Trophoblast cell (in vitro differentiated cells and primary cell): Measurements from ENCODE around the gene SMURF2.

Experiments used
- DNase-seq, 2 donors: peaks; one replicate each; pipeline ENCODE4 v3.0.0-alpha.2; 2016
- H2AFZ ChIP-seq: 2 replicates; pipeline ENCODE4 v1.6.1; 2013; ENCODE audit warnings: low read length, moderate library complexity, mild to moderate bottlenecking; ENCODE audit not compliant: insufficient read depth, poor library complexity
- H2AK5ac ChIP-seq: 2 replicates; pipeline ENCODE4 v1.6.1; 2013; ENCODE audit warnings: mild to moderate bottlenecking, low read length
- H2BK120ac ChIP-seq: 2 replicates; pipeline ENCODE4 v1.6.1; 2013; ENCODE audit warnings: low read length, mild to moderate bottlenecking, moderate library complexity; ENCODE audit not compliant: insufficient read depth, poor library complexity
- H2BK12ac ChIP-seq: 2 replicates; pipeline ENCODE4 v1.6.1; 2013; ENCODE audit warnings: mild to moderate bottlenecking, low read length, moderate library complexity
- H2BK5ac ChIP-seq: 2 replicates; pipeline ENCODE4 v1.6.1; 2013; ENCODE audit warnings: low read length, low read depth, moderate library complexity, mild to moderate bottlenecking; ENCODE audit not compliant: poor library complexity
- H3K14ac ChIP-seq: 2 replicates; pipeline ENCODE4 v1.6.1; 2013; ENCODE audit warnings: mild to moderate bottlenecking, low read length
- H3K18ac ChIP-seq: 2 replicates; pipeline ENCODE4 v1.6.1; 2013; ENCODE audit warnings: mild to moderate bottlenecking, low read length
- H3K23ac ChIP-seq: 2 replicates; pipeline ENCODE4 v1.6.1; 2013; ENCODE audit warnings: low read length
- H3K27ac ChIP-seq: 2 replicates; pipeline ENCODE4 v1.5.1; 2013; ENCODE audit warnings: low read depth, mild to moderate bottlenecking, inconsistent platforms, low read length, moderate library complexity
- H3K27me3 ChIP-seq: 2 replicates; pipeline ENCODE4 v1.6.1; 2013; ENCODE audit warnings: inconsistent platforms, mild to moderate bottlenecking, low read length, moderate library complexity; ENCODE audit not compliant: insufficient read depth
- H3K36me3 ChIP-seq, 2 experiments: 1 replicate in 1 of 2; 2 replicates in 1 of 2; pipeline ENCODE4 v1.6.1; 2013; ENCODE audit warnings: low read length in 2 of 2, mild to moderate bottlenecking in 2 of 2, moderate library complexity in 1 of 2; ENCODE audit not compliant: insufficient read depth in 2 of 2, control insufficient read depth in 1 of 2
- H3K4ac ChIP-seq: 2 replicates; pipeline ENCODE4 v1.6.1; 2013; ENCODE audit warnings: low read depth, mild to moderate bottlenecking, low read length, moderate library complexity
- H3K4me1 ChIP-seq, 2 experiments: 1 replicate in 1 of 2; 2 replicates in 1 of 2; pipeline ENCODE4 v1.6.1; 2013; ENCODE audit warnings: low read length in 2 of 2, mild to moderate bottlenecking in 2 of 2, moderate library complexity in 1 of 2; ENCODE audit not compliant: insufficient read depth in 2 of 2, control insufficient read depth in 1 of 2
- H3K4me2 ChIP-seq: 2 replicates; pipeline ENCODE4 v1.6.1; 2013; ENCODE audit warnings: inconsistent platforms, mild to moderate bottlenecking, low read length, moderate library complexity
- H3K4me3 ChIP-seq: 2 replicates; pipeline ENCODE4 v1.5.1; 2013; ENCODE audit warnings: mild to moderate bottlenecking, low read depth, low read length, inconsistent platforms
- H3K79me1 ChIP-seq: one replicate; pipeline ENCODE4 v1.6.1; 2013; ENCODE audit warnings: low read length
- H3K79me2 ChIP-seq: 2 replicates; pipeline ENCODE4 v1.6.1; 2013; ENCODE audit warnings: low read length, mild to moderate bottlenecking; ENCODE audit not compliant: control insufficient read depth, insufficient read depth, poor library complexity
- H3K9ac ChIP-seq: 2 replicates; pipeline ENCODE4 v1.6.1; 2013; ENCODE audit warnings: mild to moderate bottlenecking, low read length
- H3K9me3 ChIP-seq: 2 replicates; pipeline ENCODE4 v1.6.1; 2013; ENCODE audit warnings: low read depth, mild to moderate bottlenecking, control low read depth, inconsistent platforms, low read length; ENCODE audit not compliant: insufficient read depth
- H4K12ac ChIP-seq: 2 replicates; pipeline ENCODE4 v1.6.1; 2013; ENCODE audit warnings: low read depth, mild to moderate bottlenecking, low read length, moderate library complexity
- H4K8ac ChIP-seq: 2 replicates; pipeline ENCODE4 v1.6.1; 2013; ENCODE audit warnings: low read depth, mild to moderate bottlenecking, low read length, moderate library complexity
- H4K91ac ChIP-seq: one replicate; pipeline ENCODE4 v1.6.1; 2013; ENCODE audit warnings: low read depth, mild to moderate bottlenecking, low read length, moderate library complexity
- WGBS: extraction: QIAGEN DNeasy Blood & Tissue Kit; methylation state at CpG from one replicate; pipeline ENCODE4 v1.1.7; 2013; ENCODE audit warnings: missing lambda C conversion rate; ENCODE audit not compliant: insufficient read length, insufficient coverage; ENCODE audit errors: extremely low coverage; 5-methylcytosine and 5-hydroxymethylcytosine counted together

Gene SMURF2

GRCh38 chr17:64617125-64617780, 44.9 kb downstream of the SMURF2 start:
- no peak overlapping the region for H2AFZ ChIP-seq

GRCh38 chr17:64615028-64615677, 47.0 kb downstream of the SMURF2 start:
- no peak overlapping the region for H3K9ac ChIP-seq
- no peak overlapping the region for H4K8ac ChIP-seq
- no peak overlapping the region for H2BK120ac ChIP-seq
- no peak overlapping the region for H3K27ac ChIP-seq
- no peak overlapping the region for H3K4ac ChIP-seq
- H4K12ac ChIP-seq, result no peak overlapping the region
- H3K23ac ChIP-seq, result no peak overlapping the region
- no peak overlapping the region for H3K4me2 ChIP-seq
- DNase-seq, result no peak
- H3K27me3 ChIP-seq, result no peaks in the 10 kb centered on the region
- H3K36me3 ChIP-seq, result peaks cover 0 to 2% of the 10 kb centered on the region in 2 experiments
- H4K91ac ChIP-seq, result no peak overlapping the region
- no peak overlapping the region for H3K18ac ChIP-seq
- H3K9me3 ChIP-seq, result no peaks in the 10 kb centered on the region
- no peak overlapping the region for H2BK5ac ChIP-seq
- H2BK12ac ChIP-seq, result no peak overlapping the region
- H3K79me2 ChIP-seq, result peaks cover 1% of the 10 kb centered on the region
- no peak overlapping the region for H2AK5ac ChIP-seq
- H3K14ac ChIP-seq, result no peak overlapping the region
- no peak overlapping the region for H3K4me3 ChIP-seq
- no CpG with 5 or more reads among the region's 3 CpGs for WGBS
- no peaks in the 10 kb centered on the region for H3K4me1 ChIP-seq
- H3K79me1 ChIP-seq, result no peaks in the 10 kb centered on the region
- H2AFZ ChIP-seq, result no peak overlapping the region

More at GRCh38 chr17:64617125-64617780, 44.9 kb downstream of the SMURF2 start:
- Histone ChIP-seq H3K79me2 (peaks cover 1% of the 10 kb centered on the region), H3K4me3 (no peak overlapping the region), H2BK5ac (no peak overlapping the region), H3K9ac (no peak overlapping the region), H2AK5ac (no peak overlapping the region), H3K27ac (no peak overlapping the region), H2BK120ac (no peak overlapping the region), H3K9me3 (no peaks in the 10 kb centered on the region), H3K4me2 (no peak overlapping the region), H3K36me3 (peaks cover 0 to 2% of the 10 kb centered on the region in 2 experiments), H3K79me1 (no peaks in the 10 kb centered on the region), H3K4me1 (no peaks in the 10 kb centered on the region), H3K4ac (no peak overlapping the region), H2BK12ac (no peak overlapping the region), H4K12ac (no peak overlapping the region), H3K18ac (no peak overlapping the region), H3K27me3 (no peaks in the 10 kb centered on the region), H3K14ac (no peak overlapping the region), H3K23ac (no peak overlapping the region), H4K8ac (no peak overlapping the region), H4K91ac (no peak overlapping the region)
- DNase-seq, result no peak
- no CpG with 5 or more reads among the region's 5 CpGs for WGBS

- Histone ChIP-seq H3K14ac (no peak overlapping the region), H3K27ac (no peak overlapping the region), H2AK5ac (no peak overlapping the region), H3K4me3 (no peak overlapping the region), H3K79me1 (no peaks in the 10 kb centered on the region), H3K79me2 (peaks cover 1% of the 10 kb centered on the region), H3K18ac (no peak overlapping the region), H3K4me2 (no peak overlapping the region), H3K9ac (no peak overlapping the region), H3K23ac (no peak overlapping the region), H3K27me3 (no peaks in the 10 kb centered on the region), H4K8ac (no peak overlapping the region), H3K4ac (no peak overlapping the region), H3K36me3 (peaks cover 0 to 2% of the 10 kb centered on the region in 2 experiments), H4K12ac (no peak overlapping the region), H2AFZ (no peak overlapping the region), H4K91ac (no peak overlapping the region), H2BK12ac (no peak overlapping the region), H2BK5ac (no peak overlapping the region), H2BK120ac (no peak overlapping the region), H3K9me3 (no peaks in the 10 kb centered on the region), H3K4me1 (no peaks in the 10 kb centered on the region)
- no peak for DNase-seq
- WGBS, result no CpG with 5 or more reads among the region's 2 CpGs
Measured at GRCh38 chr17:64614266-64615027, 47.7 kb downstream of the SMURF2 start.

GRCh38 chr17:64611369-64611768, 50.7 kb downstream of the SMURF2 start:
- Histone ChIP-seq H2BK120ac (no peak overlapping the region), H3K36me3 (peaks cover 0 to 2% of the 10 kb centered on the region in 2 experiments), H3K4me2 (no peak overlapping the region), H2AK5ac (no peak overlapping the region), H2AFZ (no peak overlapping the region), H3K18ac (no peak overlapping the region), H3K79me2 (peaks cover 1% of the 10 kb centered on the region), H3K4me1 (no peaks in the 10 kb centered on the region), H4K12ac (no peak overlapping the region), H3K4me3 (no peak overlapping the region), H3K27me3 (no peaks in the 10 kb centered on the region), H3K23ac (no peak overlapping the region), H3K9ac (no peak overlapping the region), H3K27ac (no peak overlapping the region), H3K4ac (no peak overlapping the region), H2BK5ac (no peak overlapping the region), H4K91ac (no peak overlapping the region), H3K9me3 (no peaks in the 10 kb centered on the region), H3K79me1 (no peaks in the 10 kb centered on the region), H4K8ac (no peak overlapping the region), H3K14ac (no peak overlapping the region), H2BK12ac (no peak overlapping the region)
- WGBS, result 100% methylated on average over 3 of the region's 7 CpGs
- DNase-seq, result no peak
